ENCODE results near the gene NEGR1.

DNA sequence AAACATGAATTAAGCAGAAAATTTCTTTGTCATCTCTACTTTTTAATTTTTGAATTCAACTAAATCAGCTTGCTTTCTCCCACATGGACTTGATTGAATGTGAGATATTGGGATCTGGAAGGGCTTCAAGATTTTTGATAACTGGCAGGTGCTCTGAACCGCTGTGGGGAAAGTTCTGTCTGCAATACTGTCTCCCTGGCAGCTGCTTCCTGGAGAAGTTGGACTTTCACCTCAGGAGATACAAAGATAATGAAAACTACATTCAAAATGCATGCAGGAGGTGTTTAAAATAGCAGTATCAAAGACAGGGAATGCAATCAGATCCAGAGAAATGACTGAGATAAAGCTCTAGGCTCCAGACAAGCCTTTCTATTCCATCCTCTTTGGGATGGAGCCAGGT lies 338.3 kb downstream of the NEGR1 start:
- TF ChIP-seq, protein P1, sequence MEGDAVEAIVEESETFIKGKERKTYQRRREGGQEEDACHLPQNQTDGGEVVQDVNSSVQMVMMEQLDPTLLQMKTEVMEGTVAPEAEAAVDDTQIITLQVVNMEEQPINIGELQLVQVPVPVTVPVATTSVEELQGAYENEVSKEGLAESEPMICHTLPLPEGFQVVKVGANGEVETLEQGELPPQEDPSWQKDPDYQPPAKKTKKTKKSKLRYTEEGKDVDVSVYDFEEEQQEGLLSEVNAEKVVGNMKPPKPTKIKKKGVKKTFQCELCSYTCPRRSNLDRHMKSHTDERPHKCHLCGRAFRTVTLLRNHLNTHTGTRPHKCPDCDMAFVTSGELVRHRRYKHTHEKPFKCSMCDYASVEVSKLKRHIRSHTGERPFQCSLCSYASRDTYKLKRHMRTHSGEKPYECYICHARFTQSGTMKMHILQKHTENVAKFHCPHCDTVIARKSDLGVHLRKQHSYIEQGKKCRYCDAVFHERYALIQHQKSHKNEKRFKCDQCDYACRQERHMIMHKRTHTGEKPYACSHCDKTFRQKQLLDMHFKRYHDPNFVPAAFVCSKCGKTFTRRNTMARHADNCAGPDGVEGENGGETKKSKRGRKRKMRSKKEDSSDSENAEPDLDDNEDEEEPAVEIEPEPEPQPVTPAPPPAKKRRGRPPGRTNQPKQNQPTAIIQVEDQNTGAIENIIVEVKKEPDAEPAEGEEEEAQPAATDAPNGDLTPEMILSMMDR (IDR thresholded peaks at IDR 0.05; ENCODE audit: low read depth, low read length): no peak
- TF ChIP-seq POLR2A (IDR thresholded peaks at IDR 0.05; ENCODE audit: extremely low read depth, insufficient read length) (no peak), MYC (IDR thresholded peaks at IDR 0.05; ENCODE audit: low read depth, low read length) (no peak)

All from NB4 (cell line).